Right ventricle myocardium inferior (tissue), 1 donor: Measurements from ENCODE around the gene AMPD2. TPM values are rescaled to one million over a fixed set of nuclear protein-coding genes. Genes with fewer than 3 reads are reported as not detected.
A peak's percentile ranks its signal among the peaks of the same experiment; 100 is the strongest.
"Not testable (repeated sequence)": the region's sequence is repeated elsewhere in the genome, so short reads cannot be mapped to it uniquely, and the experiment has no call there.

Source experiments
- ATAC-seq: fragments of 200-7000 bp; cut with Tn5 transposase; one replicate; pipeline ENCODE4 v1.9.1; 2020; ENCODE audit warnings: mild to moderate bottlenecking, moderate library complexity
- DNase-seq: peaks from one replicate; pipeline ENCODE4 v3.0.0; 2021; ENCODE audit errors: missing footprints
- intact Hi-C: fragments of 100-400 bp; cut with DNase I; formaldehyde crosslinking; loops from one replicate; pipeline ENCODE4 v1.11.0; 2022
- total RNA-seq: library from RNA; stranded (reverse); fragmentation: NEBNext Ultra II Directional; extraction: Animal tissue kit (Norgen Biotek cat#: 25700); gene quantifications from one replicate; pipeline ENCODE4 v1.2.1, GENCODE V29; 2021
- donor health status: DM: no; HTN: yes; CAD: no; lungs with severe emphysema.

AMPD2 gene
- total RNA-seq, 1 donor from 2014 or later, result 11.9 TPM

- ATAC-seq, intact Hi-C loops, DNase-seq: not testable (repeated sequence)
These were observed 41.0 kb downstream of the AMPD2 start for GRCh38 chr1:109660691-109661026.

DNA sequence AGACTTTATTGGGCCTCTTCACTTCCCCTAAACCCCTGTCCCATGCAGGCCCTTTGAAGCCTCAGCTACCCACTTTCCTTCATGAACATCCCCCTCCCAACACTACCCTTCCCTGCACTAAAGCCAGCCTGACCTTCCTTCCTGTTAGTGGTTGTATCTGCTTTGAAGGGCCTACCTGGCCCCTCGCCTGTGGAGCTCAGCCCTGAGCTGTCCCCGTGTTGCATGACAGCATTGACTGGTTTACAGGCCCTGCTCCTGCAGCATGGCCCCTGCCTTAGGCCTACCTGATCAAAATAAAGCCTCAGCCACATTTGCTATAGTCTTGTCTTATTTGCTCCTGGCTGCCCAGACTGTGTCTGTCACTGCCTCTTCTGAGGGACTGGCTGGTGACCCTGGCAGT lies 41.8 kb downstream of the AMPD2 start:
- ATAC-seq (no peak), DNase-seq (no peak)
- intact Hi-C loops, result no loop called here

DNA sequence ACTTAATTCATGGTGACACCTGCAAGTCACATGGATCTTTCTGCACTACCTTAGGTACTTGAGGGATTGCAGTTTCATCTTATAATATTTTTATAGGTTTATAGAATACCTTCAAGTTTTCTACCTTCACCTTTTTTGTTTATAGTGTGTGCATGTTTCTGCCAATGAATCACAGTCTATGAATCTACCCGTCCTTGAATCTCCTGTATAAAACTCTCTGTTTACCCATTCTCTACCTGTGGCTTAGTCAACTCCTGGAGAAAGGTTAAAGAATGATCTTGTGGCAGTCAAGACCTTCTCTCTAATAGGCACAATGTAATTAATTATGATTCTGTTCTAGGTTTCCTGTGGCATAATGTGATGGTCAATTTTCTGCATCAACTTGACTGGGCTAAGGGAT lies 45.0 kb downstream of the AMPD2 start:
- intact Hi-C loops, result loop anchor here (5.0 kb wide), 2 partner anchors 53 to 103 kb away; no protein-coding TSS in a partner anchor
- DNase-seq, result no peak
- ATAC-seq, result no peak

DNA sequence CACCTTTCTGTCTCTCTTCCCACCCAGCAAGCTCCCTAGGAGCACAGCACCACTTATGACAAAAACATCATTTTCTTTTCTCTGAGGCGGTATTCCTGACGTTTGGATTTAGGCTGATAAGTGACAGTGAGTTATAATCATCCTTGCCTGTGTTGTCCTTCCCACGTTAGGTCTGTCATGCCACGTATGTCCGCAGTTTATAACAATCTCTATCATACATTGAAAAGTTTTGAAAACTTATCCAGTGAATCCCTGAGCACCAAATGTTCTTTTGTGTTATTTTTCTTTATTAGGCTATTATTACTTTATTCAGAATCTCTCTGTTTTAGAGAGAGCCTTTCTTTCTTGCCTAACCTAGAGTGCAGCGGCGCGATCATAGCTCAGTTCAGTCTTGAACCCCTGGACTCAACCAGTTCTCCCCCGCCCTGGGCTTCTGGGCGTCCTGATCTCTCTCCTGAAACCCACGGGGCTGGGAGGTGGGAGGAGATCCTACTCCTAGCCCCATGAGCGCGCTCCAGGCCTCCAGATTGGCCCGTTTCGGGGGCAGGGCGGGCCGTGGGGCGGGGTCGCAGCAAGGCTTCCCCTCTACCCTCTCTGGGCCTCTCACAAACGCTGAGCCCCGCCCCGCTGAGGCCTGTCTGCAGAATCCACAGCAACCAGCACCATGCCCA lies 48.0 kb downstream of the AMPD2 start, which contains the start of gene GSTM2:
Gene GSTM2, plus strand, starts transcription at position 606 of the 671 bp plus-strand sequence. Its CDS starts 59 bp downstream, at position 665.
- intact Hi-C loops, result loop anchor here (5.0 kb wide), 2 partner anchors 50 to 100 kb away; no protein-coding TSS in a partner anchor
- DNase-seq, result peak; percentile 97
- ATAC-seq, result peak; percentile 100

- DNase-seq (no peak), ATAC-seq (peak; percentile 12)
- intact Hi-C loops, result loop anchor here (5.0 kb wide), 2 partner anchors 49 to 99 kb away; no protein-coding TSS in a partner anchor
These were observed 48.6 kb downstream of the AMPD2 start for GRCh38 chr1:109668123-109668775.

DNA sequence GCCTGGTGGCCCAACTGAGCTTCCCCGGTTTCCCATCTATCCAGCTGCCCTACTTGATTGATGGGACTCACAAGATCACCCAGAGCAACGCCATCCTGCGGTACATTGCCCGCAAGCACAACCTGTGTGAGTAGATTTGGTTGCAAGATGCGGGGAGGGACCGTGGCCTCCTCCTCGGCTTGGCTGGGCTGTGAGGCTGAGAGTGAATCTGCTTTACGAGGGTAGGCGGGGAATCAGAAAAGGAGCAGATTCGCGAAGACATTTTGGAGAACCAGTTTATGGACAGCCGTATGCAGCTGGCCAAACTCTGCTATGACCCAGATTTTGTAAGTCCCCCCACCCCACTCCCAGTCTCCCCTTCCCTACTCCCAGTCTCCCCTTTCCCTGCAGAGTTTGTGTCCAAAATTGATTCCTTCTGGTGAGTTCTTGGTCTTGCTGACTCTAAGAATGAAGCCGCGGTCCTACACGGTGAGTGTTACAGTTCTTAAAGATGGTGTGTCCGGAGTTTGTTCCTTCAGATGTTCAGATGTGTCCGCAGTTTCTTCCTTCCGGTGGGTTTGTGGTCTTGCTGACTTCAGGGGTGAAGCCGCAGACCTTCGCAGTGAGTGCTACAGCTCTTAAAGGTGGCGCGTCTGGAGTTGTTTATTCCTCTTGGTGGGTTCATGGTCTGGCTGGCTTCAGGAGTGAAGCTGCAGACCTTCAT lies 49.8 kb downstream of the AMPD2 start:
- no peak for ATAC-seq
- intact Hi-C loops, result loop anchor here (5.0 kb wide), 2 partner anchors 48 to 98 kb away; no protein-coding TSS in a partner anchor
- DNase-seq, result no peak

DNA sequence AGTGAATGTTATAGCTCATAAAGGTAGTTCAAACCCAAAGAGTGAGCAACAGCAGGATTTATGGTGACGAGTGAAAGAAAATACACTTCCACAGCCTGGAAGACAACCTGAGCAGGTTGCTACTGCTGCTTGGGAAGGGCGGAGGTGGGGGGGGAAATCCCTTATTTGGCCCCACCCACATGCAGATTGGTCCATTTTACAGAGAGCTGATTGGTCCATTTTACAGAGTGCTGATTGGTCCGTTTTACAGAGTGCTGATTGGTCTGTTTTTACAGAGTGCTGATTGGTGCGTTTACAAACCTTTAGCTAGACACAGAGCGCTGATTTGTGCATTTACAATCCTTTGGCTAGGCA lies 50.3 kb downstream of the AMPD2 start:
- intact Hi-C loops, result loop anchor here (5.0 kb wide), 2 partner anchors 47 to 97 kb away; no protein-coding TSS in a partner anchor
- not testable (repeated sequence) for DNase-seq, ATAC-seq

- DNase-seq (no peak), ATAC-seq (no peak)
- intact Hi-C loops, result no loop called here
These were observed 51.4 kb downstream of the AMPD2 start for GRCh38 chr1:109671067-109671466.

DNA sequence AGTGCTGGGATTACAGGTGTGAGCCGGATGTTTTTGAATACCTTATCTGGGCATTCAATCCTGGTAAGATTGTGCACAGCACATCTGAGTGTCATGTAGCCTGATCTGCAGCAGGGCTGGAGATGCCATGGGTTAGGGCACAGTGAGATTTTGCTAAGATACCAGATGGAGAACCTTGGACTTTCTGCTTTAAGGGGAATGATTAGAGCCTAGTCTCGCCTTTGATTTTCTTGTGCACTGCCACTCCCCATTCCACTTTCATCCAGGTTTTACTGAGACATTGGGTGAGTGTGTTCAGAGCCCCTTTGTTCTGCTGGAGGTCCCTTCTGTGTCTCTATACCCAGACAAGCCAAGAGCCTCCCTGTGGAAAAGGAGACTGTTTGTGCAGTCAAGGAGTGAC lies 54.2 kb downstream of the AMPD2 start:
- ATAC-seq, intact Hi-C loops, DNase-seq: not testable (repeated sequence)

GRCh38 chr1:109676683-109677381 lies 57.2 kb downstream of the AMPD2 start:
- not testable (repeated sequence) for DNase-seq

GRCh38 chr1:109677459-109677858 lies 57.8 kb downstream of the AMPD2 start:
- intact Hi-C loops, result no loop called here
- ATAC-seq (no peak), DNase-seq (no peak)

More at GRCh38 chr1:109676683-109677381, 57.2 kb downstream of the AMPD2 start:
- ATAC-seq, intact Hi-C loops: not testable (repeated sequence)

DNA sequence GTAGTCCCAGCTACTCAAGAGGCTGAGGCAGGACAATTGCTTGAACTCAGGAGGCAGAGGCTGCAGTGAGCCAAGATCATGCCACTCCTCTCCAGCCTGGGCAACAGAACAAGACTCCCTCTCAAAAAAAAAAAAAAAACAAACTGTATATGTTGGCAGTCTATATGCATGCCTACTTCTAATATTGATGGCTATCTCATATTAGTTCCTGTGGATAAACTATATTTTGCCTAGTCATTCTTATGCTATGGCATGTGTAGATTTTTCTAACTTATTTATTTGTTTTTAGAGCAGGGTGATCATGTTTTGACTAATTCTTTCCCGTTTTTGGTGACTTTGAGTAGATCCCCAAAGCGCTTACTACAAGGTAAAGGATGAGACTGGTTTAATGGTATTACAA lies 59.0 kb downstream of the AMPD2 start:
- ATAC-seq, intact Hi-C loops: not testable (repeated sequence)

More for the DNA sequence above, 59.0 kb downstream of the AMPD2 start:
- not testable (repeated sequence) for DNase-seq

Other genes with a start within 250 kb of the AMPD2 start
- gene SORT1, start 221.9 kb upstream of the AMPD2 start, total RNA-seq, result 121 TPM
- 62.4 TPM for gene PSMA5, start 193.4 kb upstream of the AMPD2 start, total RNA-seq
- 33.0 TPM for gene SYPL2, start 153.3 kb upstream of the AMPD2 start, total RNA-seq
- gene ATXN7L2, start 135.9 kb upstream of the AMPD2 start, total RNA-seq, result 2.5 TPM
- gene CYB561D1, start 125.7 kb upstream of the AMPD2 start, total RNA-seq, result 5.8 TPM
- 18.3 TPM for gene AMIGO1, start 110.1 kb upstream of the AMPD2 start, total RNA-seq
- not detected for gene GPR61, start 80.0 kb upstream of the AMPD2 start, total RNA-seq
- 2.3 TPM for gene GNAI3, start 71.2 kb upstream of the AMPD2 start, total RNA-seq
- not detected for gene GNAT2, start 221 bp upstream of the AMPD2 start, total RNA-seq
- 35.1 TPM for gene GSTM4, start 36.3 kb downstream of the AMPD2 start, total RNA-seq
- 77.4 TPM for gene GSTM2, start 48.2 kb downstream of the AMPD2 start, total RNA-seq
- gene GSTM1, start 68.0 kb downstream of the AMPD2 start, total RNA-seq, result not detected
- 2.8 TPM for gene GSTM5, start 92.4 kb downstream of the AMPD2 start, total RNA-seq
- 121 TPM for gene GSTM3, start 121.2 kb downstream of the AMPD2 start, total RNA-seq
- gene EPS8L3, start 144.1 kb downstream of the AMPD2 start, total RNA-seq, result not detected